Gastrocnemius medialis (tissue), 4 donors: Measurements from ENCODE around the gene MTHFSD. TPM values are rescaled to one million over a fixed set of nuclear protein-coding genes. Genes with fewer than 3 reads are reported as not detected.

Source experiments
- ATAC-seq, 2 donors: fragments of 150-250 bp; one replicate each; pipeline ENCODE4 v1.9.1; 2016
- DNase-seq, 2 donors: peaks; one replicate each; pipeline ENCODE4 v3.0.0-alpha.2; 2019
- H3K27ac ChIP-seq, 4 donors: fragments of 200-600 bp; sonication (generic); 1 replicate in 1 of 4; 2 replicates in 3 of 4; pipeline ENCODE4 v1.5.1; 2016 to 2018; ENCODE audit warnings: mild to moderate bottlenecking in 2 of 4, moderate library complexity in 1 of 4
- H3K27me3 ChIP-seq, 3 donors: fragments of 200-600 bp; sonication (generic) in 2 of 3; 1 replicate in 1 of 3; 2 replicates in 2 of 3; pipeline versions ENCODE4 v1.5.1 to v1.6.0; 2016 to 2019; ENCODE audit warnings: mild to moderate bottlenecking in 1 of 3, moderate library complexity in 1 of 3
- H3K36me3 ChIP-seq, 2 donors: fragments of 200-600 bp; sonication (generic) in 1 of 2; one replicate each; pipeline ENCODE4 v1.5.1; 2017 to 2018
- H3K4me1 ChIP-seq, 2 donors: fragments of 200-600 bp; sonication (generic) in 1 of 2; one replicate each; pipeline ENCODE4 v1.5.1; 2016 to 2017; ENCODE audit warnings: mild to moderate bottlenecking in 2 of 2
- H3K4me3 ChIP-seq, 4 donors: fragments of 200-600 bp; sonication (generic) in 3 of 4; 1 replicate in 1 of 4; 2 replicates in 3 of 4; pipeline ENCODE4 v1.5.1; 2016 to 2019; ENCODE audit warnings: mild to moderate bottlenecking in 2 of 4
- H3K9me3 ChIP-seq, 3 donors: fragments of 200-600 bp; sonication (generic) in 2 of 3; 1 replicate in 1 of 3; 2 replicates in 2 of 3; pipeline ENCODE4 v1.5.1; 2016 to 2019
- POLR2A ChIP-seq, 2 donors: fragments of 450-650 bp; IDR thresholded peaks; one replicate each; pipeline ENCODE4 v1.6.1; 2017; ENCODE audit warnings: antibody characterized with exemption in 2 of 2, mild to moderate bottlenecking in 2 of 2, moderate library complexity in 2 of 2
- in situ Hi-C, 4 donors: fragments of 200-750 bp; cut with MboI; loops; one replicate each; pipeline versions ENCODE4 v1.15.0 to v1.8.0; 2017; ENCODE audit warnings: low sequenced_read_pairs in 4 of 4
- intact Hi-C: fragments of 100-400 bp; cut with DNase I; formaldehyde crosslinking; loops from one replicate; pipeline ENCODE4 v1.15.1; 2023; ENCODE audit warnings: low total_unique reads
- total RNA-seq, 4 donors: library from RNA; depleted of rRNA; stranded (reverse); fragments of >200 nt; gene quantifications; one replicate each; pipeline versions ENCODE4 v1.1.0 to v1.2.3, GENCODE V29; 2016
- TF ChIP-seq, protein P1 (sequence below), 5 experiments: fragments of 450-650 bp in 3 of 5; fragments of 200-600 bp in 2 of 5; sonication (generic) in 2 of 5; IDR thresholded peaks in 4 of 5; conservative IDR thresholded peaks in 1 of 5; 1 replicate in 4 of 5; 2 replicates in 1 of 5; pipeline ENCODE4 v1.5.1; 2016 to 2019; ENCODE audit warnings: antibody characterized with exemption in 5 of 5, mild to moderate bottlenecking in 3 of 5, moderate library complexity in 3 of 5

MTHFSD gene
- total RNA-seq, 4 donors from 2014 or later, result 10.9 to 31.2 (median 16.0) TPM

DNA sequence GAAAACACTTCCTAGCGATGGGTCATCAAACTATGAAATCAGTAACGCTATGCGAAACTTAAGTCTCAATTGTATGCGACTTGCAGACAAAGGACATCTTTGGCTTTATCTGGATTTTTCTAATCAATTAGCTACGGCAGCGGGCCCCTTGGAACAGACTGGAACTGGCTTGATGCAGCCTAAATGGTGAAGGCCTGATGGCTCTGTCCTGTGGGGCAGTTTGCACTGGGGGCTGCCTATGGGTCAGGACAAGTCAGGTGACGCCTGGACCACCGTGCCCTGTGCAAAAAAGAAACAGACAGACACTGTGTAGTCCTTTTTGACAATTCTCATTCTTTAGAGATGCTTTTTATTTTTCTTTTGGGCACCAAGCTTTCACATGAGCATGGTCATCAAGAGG lies 22.0 kb downstream of the MTHFSD start:
- no peaks in the 10 kb centered on the region for H3K9me3 ChIP-seq
- ATAC-seq, result no peak
- no peak overlapping the region for H3K27ac ChIP-seq
- peaks cover 0 to 16% of the 10 kb centered on the region in 2 donors for H3K4me1 ChIP-seq
- TF ChIP-seq, protein P1, sequence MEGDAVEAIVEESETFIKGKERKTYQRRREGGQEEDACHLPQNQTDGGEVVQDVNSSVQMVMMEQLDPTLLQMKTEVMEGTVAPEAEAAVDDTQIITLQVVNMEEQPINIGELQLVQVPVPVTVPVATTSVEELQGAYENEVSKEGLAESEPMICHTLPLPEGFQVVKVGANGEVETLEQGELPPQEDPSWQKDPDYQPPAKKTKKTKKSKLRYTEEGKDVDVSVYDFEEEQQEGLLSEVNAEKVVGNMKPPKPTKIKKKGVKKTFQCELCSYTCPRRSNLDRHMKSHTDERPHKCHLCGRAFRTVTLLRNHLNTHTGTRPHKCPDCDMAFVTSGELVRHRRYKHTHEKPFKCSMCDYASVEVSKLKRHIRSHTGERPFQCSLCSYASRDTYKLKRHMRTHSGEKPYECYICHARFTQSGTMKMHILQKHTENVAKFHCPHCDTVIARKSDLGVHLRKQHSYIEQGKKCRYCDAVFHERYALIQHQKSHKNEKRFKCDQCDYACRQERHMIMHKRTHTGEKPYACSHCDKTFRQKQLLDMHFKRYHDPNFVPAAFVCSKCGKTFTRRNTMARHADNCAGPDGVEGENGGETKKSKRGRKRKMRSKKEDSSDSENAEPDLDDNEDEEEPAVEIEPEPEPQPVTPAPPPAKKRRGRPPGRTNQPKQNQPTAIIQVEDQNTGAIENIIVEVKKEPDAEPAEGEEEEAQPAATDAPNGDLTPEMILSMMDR (IDR thresholded peaks at IDR 0.05 in 4 of 5, conservative IDR thresholded peaks at IDR 0.05 in 1 of 5), result no peak
- TF ChIP-seq POLR2A (IDR thresholded peaks at IDR 0.05), result no peak
- in situ Hi-C loops, result loop anchor here in 1 of 4 donors (25.0 kb wide), 1 partner anchor 721 kb away; no protein-coding TSS in a partner anchor
- no peaks in the 10 kb centered on the region for H3K27me3 ChIP-seq
- intact Hi-C loops, result no loop called here
- peaks cover 0 to 35% of the 10 kb centered on the region in 2 donors for H3K36me3 ChIP-seq
- no peak for DNase-seq
- H3K4me3 ChIP-seq, result no peak overlapping the region

DNA sequence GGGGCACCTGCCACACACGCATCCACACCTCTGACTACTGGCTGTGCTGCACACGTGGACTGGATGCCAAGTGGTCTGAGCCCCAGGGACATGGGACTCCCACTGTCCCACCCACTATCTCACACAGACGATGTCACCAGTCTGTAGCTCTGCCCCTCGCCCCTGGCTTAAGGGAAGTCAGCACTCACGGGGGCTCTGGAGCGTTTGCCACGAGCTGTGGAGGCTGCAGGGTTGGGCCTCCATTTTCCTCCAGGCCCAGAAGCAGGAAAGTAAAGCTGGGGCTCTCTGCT lies 22.6 kb downstream of the MTHFSD start:
- in situ Hi-C loops (loop anchor here in 1 of 4 donors (25.0 kb wide), 1 partner anchor 720 kb away; no protein-coding TSS in a partner anchor), intact Hi-C loops (no loop called here)
- Histone ChIP-seq H3K4me3 (no peak overlapping the region), H3K27me3 (no peaks in the 10 kb centered on the region), H3K27ac (no peak overlapping the region), H3K4me1 (peaks cover 0 to 18% of the 10 kb centered on the region in 2 donors), H3K9me3 (no peaks in the 10 kb centered on the region), H3K36me3 (peaks cover 0 to 29% of the 10 kb centered on the region in 2 donors)
- TF ChIP-seq POLR2A (IDR thresholded peaks at IDR 0.05), result no peak
- TF ChIP-seq, protein P1 (IDR thresholded peaks at IDR 0.05 in 4 of 5, conservative IDR thresholded peaks at IDR 0.05 in 1 of 5), result no peak
- ATAC-seq, result no peak
- no peak for DNase-seq

GRCh38 chr16:86531641-86532525 lies 23.2 kb downstream of the MTHFSD start:
- peaks cover 0 to 23% of the 10 kb centered on the region in 2 donors for H3K36me3 ChIP-seq
- intact Hi-C loops (no loop called here), in situ Hi-C loops (loop anchor here in 1 of 4 donors (25.0 kb wide), 1 partner anchor 720 kb away; no protein-coding TSS in a partner anchor)
- no peak overlapping the region for H3K27ac ChIP-seq
- H3K9me3 ChIP-seq, result no peaks in the 10 kb centered on the region
- TF ChIP-seq POLR2A (IDR thresholded peaks at IDR 0.05), result no peak
- TF ChIP-seq, protein P1 (IDR thresholded peaks at IDR 0.05 in 4 of 5, conservative IDR thresholded peaks at IDR 0.05 in 1 of 5), result no peak
- no peaks in the 10 kb centered on the region for H3K27me3 ChIP-seq
- DNase-seq, result no peak
- ATAC-seq, result no peak
- no peak overlapping the region for H3K4me3 ChIP-seq
- peaks cover 0 to 18% of the 10 kb centered on the region in 2 donors for H3K4me1 ChIP-seq

GRCh38 chr16:86531191-86531545 lies 23.9 kb downstream of the MTHFSD start:
- TF ChIP-seq, protein P1 (IDR thresholded peaks at IDR 0.05 in 4 of 5, conservative IDR thresholded peaks at IDR 0.05 in 1 of 5), result no peak
- no peak for TF ChIP-seq POLR2A (IDR thresholded peaks at IDR 0.05)
- Histone ChIP-seq H3K4me1 (peaks cover 0 to 18% of the 10 kb centered on the region in 2 donors), H3K4me3 (no peak overlapping the region), H3K27ac (no peak overlapping the region), H3K36me3 (peaks cover 0 to 18% of the 10 kb centered on the region in 2 donors), H3K27me3 (no peaks in the 10 kb centered on the region), H3K9me3 (no peaks in the 10 kb centered on the region)
- intact Hi-C loops, result no loop called here
- in situ Hi-C loops, result loop anchor here in 1 of 4 donors (25.0 kb wide), 1 partner anchor 719 kb away; no protein-coding TSS in a partner anchor
- no peak for ATAC-seq
- no peak for DNase-seq
